ENCODE results near the gene EMX1.
A peak's percentile ranks its signal among the peaks of the same experiment; 100 is the strongest.

DNA sequence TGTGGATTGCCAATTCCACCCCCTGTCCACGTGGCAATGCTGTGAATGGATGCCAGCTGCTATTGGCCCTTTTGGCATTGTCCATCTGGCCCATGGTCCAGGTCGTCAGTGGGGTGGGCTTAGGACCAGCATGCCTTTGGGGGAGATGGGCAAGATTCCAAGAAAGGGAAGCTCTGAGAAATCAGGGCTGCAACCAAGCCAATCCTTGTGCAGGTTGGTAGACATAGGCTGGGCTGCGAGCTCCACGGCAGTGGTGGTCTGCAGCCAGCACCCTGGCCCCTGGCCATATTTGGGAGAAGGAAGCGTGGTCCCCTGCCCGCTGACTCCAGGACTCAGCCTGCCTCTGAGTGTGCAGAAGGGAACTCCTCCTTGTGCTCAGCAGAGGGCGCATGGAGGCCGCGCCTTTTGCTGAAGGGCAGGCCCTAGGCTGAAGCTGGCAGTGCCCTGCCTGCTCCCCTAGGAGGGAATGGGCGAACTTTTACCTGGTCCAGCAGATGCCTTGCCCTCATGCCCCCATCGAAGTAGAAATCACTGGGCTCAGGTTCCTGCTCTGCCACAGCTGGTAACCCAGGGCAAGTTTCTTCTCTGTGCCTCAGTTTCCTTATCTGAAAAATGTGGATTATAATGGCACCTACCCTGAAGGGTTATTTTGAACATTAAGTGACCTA is 24.7 kb upstream of the EMX1 start:
- TF ChIP-seq POLR2A (IDR thresholded peaks at IDR 0.05), result no peak
- TF ChIP-seq, protein P1, sequence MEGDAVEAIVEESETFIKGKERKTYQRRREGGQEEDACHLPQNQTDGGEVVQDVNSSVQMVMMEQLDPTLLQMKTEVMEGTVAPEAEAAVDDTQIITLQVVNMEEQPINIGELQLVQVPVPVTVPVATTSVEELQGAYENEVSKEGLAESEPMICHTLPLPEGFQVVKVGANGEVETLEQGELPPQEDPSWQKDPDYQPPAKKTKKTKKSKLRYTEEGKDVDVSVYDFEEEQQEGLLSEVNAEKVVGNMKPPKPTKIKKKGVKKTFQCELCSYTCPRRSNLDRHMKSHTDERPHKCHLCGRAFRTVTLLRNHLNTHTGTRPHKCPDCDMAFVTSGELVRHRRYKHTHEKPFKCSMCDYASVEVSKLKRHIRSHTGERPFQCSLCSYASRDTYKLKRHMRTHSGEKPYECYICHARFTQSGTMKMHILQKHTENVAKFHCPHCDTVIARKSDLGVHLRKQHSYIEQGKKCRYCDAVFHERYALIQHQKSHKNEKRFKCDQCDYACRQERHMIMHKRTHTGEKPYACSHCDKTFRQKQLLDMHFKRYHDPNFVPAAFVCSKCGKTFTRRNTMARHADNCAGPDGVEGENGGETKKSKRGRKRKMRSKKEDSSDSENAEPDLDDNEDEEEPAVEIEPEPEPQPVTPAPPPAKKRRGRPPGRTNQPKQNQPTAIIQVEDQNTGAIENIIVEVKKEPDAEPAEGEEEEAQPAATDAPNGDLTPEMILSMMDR (IDR thresholded peaks at IDR 0.05), result peak in 2 of 3 donors; percentile 27 to 33
- TF ChIP-seq EP300 (IDR thresholded peaks at IDR 0.05), result no peak

Data from ovary (tissue), 3 donors.